ENCODE measurements around the gene SIX3.

GRCh38 chr2:44980751-44981713 lies 39.5 kb downstream of the SIX3 start:
- TF ChIP-seq GATA3 (IDR thresholded peaks at IDR 0.05; ENCODE audit: low read depth, low read length) (no peak), GATA2 (IDR thresholded peaks at IDR 0.05; ENCODE audit: low read depth, low read length) (no peak)
